Osteocyte (in vitro differentiated cells): ENCODE results near the gene PRDM8. TPM values are rescaled to one million over a fixed set of nuclear protein-coding genes. Genes with fewer than 3 reads are reported as not detected.

ENCODE experiments used
- DNase-seq: peaks from one replicate; pipeline ENCODE4 v3.0.0; 2021; ENCODE audit warnings: mixed read lengths; ENCODE audit not compliant: unreplicated experiment; ENCODE audit errors: extremely low spot score
- H3K27ac Mint-ChIP-seq: one replicate; pipeline ENCODE4 v1.8.0; 2021; ENCODE audit warnings: mild to moderate bottlenecking, mixed read lengths; ENCODE audit not compliant: unreplicated experiment
- H3K27me3 Mint-ChIP-seq: one replicate; pipeline ENCODE4 v1.8.0; 2021; ENCODE audit warnings: mixed read lengths; ENCODE audit not compliant: unreplicated experiment
- H3K36me3 Mint-ChIP-seq: one replicate; pipeline ENCODE4 v1.8.0; 2021; ENCODE audit warnings: mixed read lengths; ENCODE audit not compliant: unreplicated experiment
- H3K4me1 Mint-ChIP-seq: one replicate; pipeline ENCODE4 v1.8.0; 2021; ENCODE audit warnings: mixed read lengths; ENCODE audit not compliant: unreplicated experiment
- H3K4me3 Mint-ChIP-seq: one replicate; pipeline ENCODE4 v1.8.0; 2021; ENCODE audit warnings: mild to moderate bottlenecking, moderate library complexity, mixed read lengths; ENCODE audit not compliant: unreplicated experiment
- H3K9me3 Mint-ChIP-seq: one replicate; pipeline ENCODE4 v1.8.0; 2021; ENCODE audit warnings: mixed read lengths; ENCODE audit not compliant: unreplicated experiment
- CTCF ChIP-seq: fragments of 200-600 bp; sonication (generic); IDR thresholded peaks from 2 replicates; pipeline ENCODE4 v1.5.0; 2021; ENCODE audit warnings: antibody characterized with exemption, mild to moderate bottlenecking, moderate library complexity
- total RNA-seq: library from RNA; stranded (reverse); gene quantifications from 2 replicates; pipeline ENCODE4 v1.2.1, GENCODE V29; 2021

Gene PRDM8
- total RNA-seq, 1 donor from 2014 or later = 0.13 TPM

DNA sequence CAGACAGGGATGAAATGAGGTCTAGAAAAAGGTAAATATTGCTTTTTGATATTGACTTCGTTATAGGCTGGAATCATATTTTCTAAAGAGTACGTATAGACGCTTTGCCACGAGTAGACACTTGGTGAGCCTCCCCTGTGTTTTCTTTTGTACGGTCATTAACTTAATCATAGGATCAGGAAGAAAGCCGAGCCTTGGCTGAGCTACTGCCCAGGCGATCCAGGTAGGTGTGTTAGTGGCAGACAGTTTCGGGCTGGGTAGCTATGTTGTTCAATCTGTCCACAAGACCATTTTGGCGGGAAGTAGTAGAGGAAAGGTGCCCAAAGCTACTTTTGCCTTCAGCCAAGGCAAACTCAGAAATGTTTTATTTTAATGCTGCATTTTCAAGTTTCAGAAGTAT, 8.8 kb downstream of the PRDM8 start:
- peaks cover 66% of the 10 kb centered on the region for H3K27me3 Mint-ChIP-seq

DNA sequence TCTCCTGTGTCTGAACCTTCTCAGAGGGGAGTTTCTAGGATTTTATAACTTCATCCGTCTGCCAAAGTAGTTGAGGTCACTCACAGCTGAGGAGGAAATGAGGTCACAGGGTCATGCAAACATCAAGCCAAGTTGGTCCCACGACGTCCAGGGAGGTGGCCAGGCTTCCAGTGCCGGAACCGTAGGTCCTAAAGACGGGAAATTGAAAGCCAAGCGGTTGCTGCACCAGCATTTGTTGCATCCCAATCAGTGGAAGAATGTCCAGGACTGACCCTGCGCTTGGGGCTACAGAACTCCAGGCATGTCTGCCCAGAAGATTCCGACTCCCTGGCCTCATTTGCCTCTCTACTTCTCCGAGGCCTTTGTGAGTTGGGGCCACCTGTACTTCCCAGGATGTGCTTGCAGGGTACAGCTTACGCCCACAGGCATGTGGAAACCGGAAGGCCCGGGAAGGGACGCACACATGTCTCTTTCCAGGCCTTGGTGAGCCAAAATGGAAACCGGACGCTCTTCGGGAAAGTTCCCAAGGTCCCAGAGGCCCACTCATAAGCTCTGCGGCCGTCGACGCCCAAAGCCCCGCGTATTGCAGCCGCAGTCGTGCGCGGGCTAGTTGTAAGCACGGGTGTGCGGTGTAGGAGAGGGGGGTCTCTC, 9.3 kb downstream of the PRDM8 start:
- H3K27me3 Mint-ChIP-seq = peaks cover 65% of the 10 kb centered on the region
- H3K9me3 Mint-ChIP-seq = no peaks in the 10 kb centered on the region
- no peak for TF ChIP-seq CTCF
- H3K27ac Mint-ChIP-seq = no peak overlapping the region
- no peak for DNase-seq
- no peak overlapping the region for H3K4me3 Mint-ChIP-seq
- peaks cover 7% of the 10 kb centered on the region for H3K4me1 Mint-ChIP-seq
- no peaks in the 10 kb centered on the region for H3K36me3 Mint-ChIP-seq

More for the DNA sequence above, 8.8 kb downstream of the PRDM8 start:
- no peaks in the 10 kb centered on the region for H3K36me3 Mint-ChIP-seq
- no peak for DNase-seq
- H3K27ac Mint-ChIP-seq = no peak overlapping the region
- H3K4me3 Mint-ChIP-seq = no peak overlapping the region
- peaks cover 12% of the 10 kb centered on the region for H3K4me1 Mint-ChIP-seq
- H3K9me3 Mint-ChIP-seq = no peaks in the 10 kb centered on the region
- TF ChIP-seq CTCF = no peak

GRCh38 chr4:80207172-80207583, 9.9 kb downstream of the PRDM8 start:
- H3K27me3 Mint-ChIP-seq = peaks cover 67% of the 10 kb centered on the region
- no peak for TF ChIP-seq CTCF

GRCh38 chr4:80207664-80208063, 10.4 kb downstream of the PRDM8 start:
- H3K27me3 Mint-ChIP-seq = peaks cover 71% of the 10 kb centered on the region
- no peak overlapping the region for H3K4me3 Mint-ChIP-seq
- H3K36me3 Mint-ChIP-seq = no peaks in the 10 kb centered on the region
- peaks cover 6% of the 10 kb centered on the region for H3K4me1 Mint-ChIP-seq
- no peak for TF ChIP-seq CTCF
- no peaks in the 10 kb centered on the region for H3K9me3 Mint-ChIP-seq
- H3K27ac Mint-ChIP-seq = no peak overlapping the region
- DNase-seq = no peak

More at GRCh38 chr4:80207172-80207583, 9.9 kb downstream of the PRDM8 start:
- DNase-seq = peak; percentile 83
- no peak overlapping the region for H3K27ac Mint-ChIP-seq
- no peaks in the 10 kb centered on the region for H3K9me3 Mint-ChIP-seq
- no peak overlapping the region for H3K4me3 Mint-ChIP-seq
- H3K36me3 Mint-ChIP-seq = no peaks in the 10 kb centered on the region
- H3K4me1 Mint-ChIP-seq = peaks cover 7% of the 10 kb centered on the region

DNA sequence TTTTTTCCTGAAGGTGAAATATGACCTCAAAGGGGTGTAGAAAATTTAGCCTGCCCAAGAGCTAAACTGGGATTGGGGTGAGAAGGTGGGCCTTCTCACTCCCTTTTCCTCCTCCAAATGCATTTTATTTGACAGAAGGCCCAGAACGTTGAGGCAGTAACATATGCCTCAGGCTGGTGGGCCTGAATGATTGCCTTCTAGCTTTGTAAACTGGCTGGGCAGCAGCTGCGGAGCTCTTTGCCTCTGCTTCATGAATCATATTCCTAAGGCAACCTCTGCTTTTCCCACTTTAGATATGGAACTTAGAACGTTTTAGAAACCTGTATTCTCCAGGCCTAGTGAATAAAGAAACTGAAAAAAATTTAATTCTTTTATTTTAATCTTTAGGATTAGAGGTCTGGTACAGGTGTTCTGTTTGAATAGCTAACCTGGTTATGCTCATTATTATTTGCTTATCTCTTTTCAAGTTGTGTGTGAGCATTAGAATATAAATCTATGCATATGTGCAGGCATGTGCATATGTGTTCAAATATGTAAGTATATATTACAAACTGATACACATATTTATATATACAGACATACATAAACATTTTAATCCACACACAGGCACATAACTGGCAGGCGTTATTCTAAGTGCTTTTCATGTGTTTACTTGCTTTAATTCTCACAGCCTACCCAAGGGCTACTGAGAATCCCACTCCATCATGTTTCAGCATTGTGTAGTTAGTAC, 11.5 kb downstream of the PRDM8 start:
- DNase-seq = no peak
- peaks cover 75% of the 10 kb centered on the region for H3K27me3 Mint-ChIP-seq
- H3K4me3 Mint-ChIP-seq = no peak overlapping the region
- H3K9me3 Mint-ChIP-seq = no peaks in the 10 kb centered on the region
- H3K36me3 Mint-ChIP-seq = no peaks in the 10 kb centered on the region
- no peak overlapping the region for H3K27ac Mint-ChIP-seq
- peaks cover 3% of the 10 kb centered on the region for H3K4me1 Mint-ChIP-seq
- TF ChIP-seq CTCF = no peak
